NCI-H1092 (cell line): Measurements from ENCODE around the gene PIM3.

Experiments used
- DNase-seq: peaks from one replicate; lab custom pipeline; 2025; lab: John Stamatoyannopoulos, UW

Gene PIM3

DNA sequence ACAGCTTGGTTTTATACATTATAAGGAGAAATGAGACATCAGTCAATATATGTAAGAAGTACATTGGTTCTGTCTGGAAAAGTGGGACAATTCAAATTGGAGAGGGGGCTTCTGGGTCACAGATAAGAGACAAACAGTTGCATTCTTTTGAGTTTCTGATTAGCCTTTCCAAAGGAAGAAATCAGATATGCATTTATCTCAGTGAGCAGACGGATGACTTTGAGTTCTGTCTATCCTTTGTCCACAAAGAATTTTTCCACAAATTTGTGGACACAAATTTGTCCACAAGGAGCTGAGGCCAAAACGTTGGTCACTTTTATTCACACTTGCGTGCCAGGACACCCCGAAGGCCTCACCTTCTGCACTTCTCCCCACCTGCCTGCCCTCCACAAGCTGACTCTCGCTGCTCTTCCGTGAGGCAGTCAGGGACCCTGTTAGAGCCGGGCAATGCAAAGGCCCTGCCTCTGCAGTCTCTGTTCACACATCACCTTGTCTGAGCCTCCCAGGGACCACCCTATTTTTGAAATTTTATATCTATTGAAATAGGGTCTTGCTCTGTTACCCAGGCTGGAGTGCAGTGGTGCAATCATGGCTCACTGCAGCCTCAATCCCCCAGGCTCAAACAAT, 31.4 kb downstream of the PIM3 start:
- no peak for DNase-seq

DNA sequence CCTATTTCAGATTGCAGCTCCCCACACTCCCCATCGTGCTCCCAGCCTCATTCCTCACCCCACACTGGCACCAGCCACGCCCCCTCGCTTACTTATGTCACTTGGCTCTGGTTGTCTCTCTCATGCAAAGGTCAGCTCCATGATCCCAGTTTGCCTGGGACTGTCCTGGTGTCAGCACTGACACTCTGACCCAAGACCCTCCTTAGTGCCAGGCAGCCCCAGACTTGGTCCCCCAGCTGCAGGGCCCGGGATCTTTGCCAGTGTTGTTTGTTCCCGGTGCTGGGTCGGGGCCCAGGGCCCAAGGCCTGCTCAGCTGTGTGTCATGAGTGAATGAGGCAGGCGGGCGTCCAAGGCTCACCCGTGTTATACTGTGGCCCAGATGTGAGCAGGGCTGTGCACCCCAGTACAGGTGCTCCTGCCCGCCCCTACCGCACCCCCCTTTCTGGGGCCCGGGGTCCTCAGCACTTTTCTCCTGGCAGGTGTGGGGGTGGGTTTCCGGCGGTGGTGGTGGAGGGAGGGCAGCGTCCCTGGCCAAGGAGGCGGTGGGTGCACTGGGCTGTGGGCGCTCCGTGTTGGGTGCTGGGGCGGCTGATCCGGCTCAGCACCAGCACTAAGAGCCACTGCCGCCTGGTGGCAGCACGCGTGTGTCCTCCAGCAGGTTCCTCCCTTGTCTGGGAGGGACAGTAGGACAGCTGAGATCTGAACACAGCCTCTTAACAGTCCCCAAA, 32.5 kb downstream of the PIM3 start:
- DNase-seq = peak; percentile 5

DNA sequence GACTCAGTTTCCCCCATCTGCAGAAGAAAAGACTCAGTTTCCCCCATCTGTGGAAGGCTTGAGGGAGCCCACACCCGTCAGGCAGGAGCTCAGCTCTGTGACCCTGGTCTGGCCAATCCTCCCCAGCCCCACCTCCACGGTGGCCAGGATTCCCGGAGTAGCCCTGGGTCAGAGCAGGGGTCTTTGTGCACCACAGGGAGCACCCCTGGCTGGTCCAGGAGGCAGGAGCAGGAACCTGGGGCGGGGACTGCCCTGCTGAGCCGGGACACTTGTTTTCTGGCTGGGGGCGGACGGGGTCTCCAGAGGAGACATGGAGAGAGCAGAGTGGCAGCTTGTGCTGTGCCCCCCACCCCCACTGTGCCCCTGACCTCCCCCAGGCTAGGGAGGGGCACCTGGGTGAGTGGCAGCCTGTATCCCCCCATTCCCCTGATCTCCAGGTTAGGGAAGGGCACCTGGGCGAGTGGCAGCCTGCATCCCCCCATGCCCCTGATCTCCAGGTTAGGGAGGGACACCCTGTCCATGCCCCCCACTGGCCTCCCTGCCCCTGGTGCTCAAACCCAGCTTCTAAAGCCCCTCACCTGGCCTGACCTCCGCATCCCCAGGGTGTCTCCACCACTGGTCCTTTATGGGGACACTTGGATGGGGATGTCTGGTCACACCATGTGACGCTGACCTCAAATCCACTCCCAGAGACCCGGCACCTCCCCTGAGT, 33.2 kb downstream of the PIM3 start:
- no peak for DNase-seq

DNA sequence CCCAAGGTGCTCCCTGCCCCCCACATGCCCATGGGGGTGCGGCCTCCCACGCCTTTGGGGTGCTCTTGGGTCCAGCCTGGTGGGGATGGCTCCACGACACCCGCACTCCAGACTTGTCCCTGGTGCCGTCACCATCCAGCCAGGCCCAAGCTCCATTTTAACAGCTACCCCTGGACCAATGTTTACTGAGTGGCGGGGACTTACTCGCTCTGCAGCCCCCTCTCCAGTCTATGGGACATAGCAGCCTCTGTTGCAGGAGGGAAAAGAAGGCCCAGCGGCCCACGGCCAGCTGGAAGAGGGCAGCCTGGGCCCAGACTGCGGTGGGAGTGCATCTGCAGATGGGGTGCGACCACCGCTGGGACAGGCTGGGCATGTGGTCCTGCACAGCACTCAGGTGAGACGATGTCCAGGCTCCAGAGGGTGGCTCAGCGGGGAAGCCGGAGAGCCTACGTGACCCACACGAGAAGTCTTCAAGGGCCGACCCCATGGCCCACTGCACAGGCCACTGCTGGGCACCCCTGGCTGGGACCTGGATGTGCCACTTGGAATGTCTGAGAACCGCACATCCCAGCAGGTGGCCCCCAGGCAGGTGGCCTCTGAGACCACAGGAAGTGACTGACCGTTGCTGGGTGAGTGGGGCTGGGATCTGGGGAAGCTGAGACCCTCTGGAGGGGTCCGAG, 33.9 kb downstream of the PIM3 start:
- DNase-seq = no peak

DNA sequence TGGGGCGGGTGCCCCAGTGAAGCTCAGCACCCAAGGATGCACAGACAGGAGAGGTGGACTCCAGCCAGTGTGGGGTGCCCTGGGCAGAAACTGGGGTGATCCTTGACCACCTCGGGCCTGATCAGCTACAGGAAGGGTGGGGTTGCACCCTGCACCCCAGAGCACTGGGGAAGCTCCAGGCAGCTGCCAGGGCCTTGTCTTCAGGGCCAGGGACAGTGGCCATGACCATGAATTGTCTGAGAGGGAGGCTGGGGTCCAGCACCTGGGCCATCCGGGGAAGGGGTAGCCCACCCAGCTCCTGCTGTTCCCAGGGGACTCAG, 34.4 kb downstream of the PIM3 start:
- DNase-seq = no peak

DNA sequence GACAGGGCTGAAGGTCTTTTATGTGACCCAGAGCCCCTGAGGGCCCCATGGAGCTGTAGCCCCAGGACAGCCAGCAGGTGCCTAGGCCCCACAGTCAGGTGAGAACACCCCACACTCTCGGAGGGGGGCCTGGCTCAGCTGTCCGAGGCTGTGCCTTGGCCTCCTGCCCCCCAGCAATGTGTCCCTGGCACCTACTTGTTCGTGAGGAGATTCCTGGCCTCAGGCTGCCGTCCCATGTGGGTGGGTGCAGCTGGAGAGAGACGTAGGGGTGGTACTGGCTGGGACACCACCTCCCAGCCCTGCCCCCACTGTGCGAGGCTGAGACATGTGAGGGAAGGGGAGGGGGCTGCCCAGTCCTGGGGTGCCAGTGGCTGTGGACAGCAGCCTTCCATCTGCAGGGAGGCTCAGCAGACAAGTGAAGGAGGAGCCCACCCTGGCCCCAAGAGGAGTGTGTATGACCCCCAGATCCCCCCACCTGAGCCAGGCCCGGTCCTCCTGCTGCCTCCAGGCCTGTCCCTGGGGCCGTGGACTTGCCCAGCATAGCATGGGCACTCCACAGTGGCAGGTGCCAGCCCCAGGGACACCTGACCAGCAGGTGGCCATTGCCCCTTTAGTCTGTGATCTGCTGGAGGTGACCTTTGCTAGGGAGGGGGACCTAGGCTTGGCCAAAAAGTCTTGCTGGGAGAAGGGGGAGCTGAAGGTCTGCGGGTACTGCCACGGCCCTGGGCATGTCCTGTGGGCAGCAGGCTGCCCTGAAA, 35.0 kb downstream of the PIM3 start:
- no peak for DNase-seq

DNA sequence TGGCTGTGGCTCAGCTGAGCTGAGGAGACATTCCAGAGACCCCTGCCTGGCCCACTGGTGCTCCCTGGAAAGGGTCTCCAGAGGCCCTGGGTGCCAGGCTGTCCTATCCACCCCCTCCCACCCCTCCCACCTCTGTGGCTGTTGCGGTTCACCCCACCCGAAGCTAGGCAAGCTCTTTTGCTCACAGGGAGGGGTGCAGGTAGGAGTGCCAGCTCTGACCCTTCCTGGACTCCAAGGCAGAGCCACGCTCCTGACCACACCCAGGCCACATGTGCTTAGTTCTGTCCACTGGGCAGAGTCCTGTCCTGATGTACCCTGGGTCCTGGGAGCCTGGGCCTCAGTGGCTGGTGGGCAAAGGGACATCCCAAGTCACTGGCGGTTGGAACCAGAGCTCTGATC, 35.5 kb downstream of the PIM3 start:
- no peak for DNase-seq

DNA sequence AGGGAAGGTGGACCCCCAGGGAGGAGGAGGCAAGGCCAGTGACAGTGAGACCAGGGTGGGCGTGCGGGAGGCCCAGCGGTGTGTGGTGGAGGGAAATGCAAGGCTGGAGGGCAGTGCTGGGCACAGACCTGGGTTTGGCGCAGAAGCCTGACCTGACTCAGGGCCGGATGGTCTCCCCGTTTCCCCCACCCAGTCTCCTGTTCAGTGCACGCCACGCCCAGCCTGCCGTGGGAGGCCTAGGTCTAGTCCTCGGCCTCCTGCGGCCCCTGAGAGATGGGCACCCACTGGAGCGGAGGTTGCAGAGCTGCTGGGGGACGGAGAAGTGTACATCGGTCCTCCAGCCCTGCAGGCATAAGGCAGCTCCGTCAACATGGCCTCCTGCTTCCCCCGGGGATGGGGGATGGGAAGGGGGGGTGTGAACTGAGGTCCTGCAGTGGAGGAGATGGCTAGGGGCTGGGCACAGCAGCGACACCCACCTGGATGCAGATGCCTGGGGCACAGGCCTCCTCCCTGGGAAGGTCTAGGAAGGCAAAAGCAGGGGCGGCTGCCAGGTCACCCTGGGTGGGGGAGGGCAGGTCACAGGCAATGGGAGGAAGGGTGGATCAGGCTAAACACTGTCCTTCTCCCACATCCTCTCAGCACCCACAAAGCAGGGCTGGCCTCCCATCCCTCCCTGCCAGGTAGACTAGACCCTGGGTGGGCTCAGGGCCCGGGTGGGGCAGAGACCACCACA, 36.1 kb downstream of the PIM3 start:
- no peak for DNase-seq

DNA sequence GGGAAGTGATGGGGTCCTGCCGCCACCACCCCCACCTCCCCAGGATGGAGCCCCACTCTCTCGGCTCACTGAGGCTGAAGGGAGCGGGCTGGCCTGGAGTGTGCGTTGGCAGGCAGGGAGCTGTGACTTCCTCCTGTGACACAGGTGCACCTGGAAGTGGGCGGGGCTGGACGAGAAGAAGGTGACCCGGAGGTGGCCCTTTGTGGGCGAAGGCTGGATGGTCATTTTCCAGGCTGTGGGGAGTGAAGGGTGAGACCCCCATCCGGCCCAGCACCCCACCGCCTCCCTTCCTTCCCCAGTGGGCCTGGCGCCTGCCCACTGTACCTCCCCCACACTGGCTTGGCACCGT, 36.7 kb downstream of the PIM3 start:
- no peak for DNase-seq

DNA sequence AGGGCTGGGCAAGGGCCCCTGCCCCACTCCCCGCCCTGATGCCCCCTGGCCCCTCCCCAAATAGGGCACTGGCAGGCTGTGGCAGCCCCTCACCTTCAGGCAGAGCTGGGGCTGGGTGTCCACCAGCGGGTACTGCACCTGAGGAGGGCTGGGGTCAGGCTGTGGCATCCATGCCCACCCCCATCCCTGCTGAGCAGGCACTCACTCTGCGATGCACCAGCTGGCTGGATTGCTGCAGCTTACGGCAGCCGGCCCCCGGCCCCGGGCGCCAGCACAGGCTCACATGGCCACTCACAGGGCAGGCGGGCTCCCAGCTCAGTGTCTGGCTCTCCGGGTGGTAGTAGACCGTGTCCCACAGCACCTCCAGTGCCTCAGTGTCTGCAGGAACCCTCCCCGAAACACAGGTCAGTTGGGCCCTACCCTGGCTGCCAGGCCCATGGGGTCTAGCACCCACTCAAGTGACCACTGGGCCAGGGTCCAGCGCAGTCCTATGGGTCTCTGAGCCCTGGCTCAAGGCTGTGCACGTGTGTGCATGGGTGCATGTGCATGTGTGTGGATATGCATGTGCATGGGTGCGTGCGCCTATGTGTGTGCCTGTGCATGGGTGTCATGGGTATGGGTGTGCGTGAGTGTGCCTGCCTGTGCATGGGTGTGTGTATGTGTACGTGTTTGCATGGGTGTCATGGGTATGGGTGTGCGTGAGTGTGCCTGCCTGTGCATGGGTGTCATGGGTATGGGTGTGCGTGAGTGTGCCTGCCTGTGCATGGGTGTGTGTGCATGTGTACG, 37.6 kb downstream of the PIM3 start:
- DNase-seq = no peak

DNA sequence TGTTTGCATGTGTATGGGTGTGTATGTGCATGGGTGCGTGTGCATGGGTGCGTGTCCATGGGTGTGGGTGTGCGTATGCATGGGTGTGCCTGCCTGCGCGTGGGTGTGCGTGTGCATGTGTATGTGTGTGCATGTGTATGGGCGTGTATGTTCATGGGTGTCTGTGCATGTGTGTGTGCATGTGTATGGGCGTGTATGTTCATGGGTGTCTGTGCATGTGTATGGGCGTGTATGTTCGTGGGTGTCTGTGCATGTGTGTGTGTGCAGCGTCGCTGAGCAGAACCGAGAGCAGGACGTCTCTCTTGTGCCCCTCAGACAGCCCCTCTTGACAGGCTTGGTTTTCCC, 38.1 kb downstream of the PIM3 start:
- no peak for DNase-seq

DNA sequence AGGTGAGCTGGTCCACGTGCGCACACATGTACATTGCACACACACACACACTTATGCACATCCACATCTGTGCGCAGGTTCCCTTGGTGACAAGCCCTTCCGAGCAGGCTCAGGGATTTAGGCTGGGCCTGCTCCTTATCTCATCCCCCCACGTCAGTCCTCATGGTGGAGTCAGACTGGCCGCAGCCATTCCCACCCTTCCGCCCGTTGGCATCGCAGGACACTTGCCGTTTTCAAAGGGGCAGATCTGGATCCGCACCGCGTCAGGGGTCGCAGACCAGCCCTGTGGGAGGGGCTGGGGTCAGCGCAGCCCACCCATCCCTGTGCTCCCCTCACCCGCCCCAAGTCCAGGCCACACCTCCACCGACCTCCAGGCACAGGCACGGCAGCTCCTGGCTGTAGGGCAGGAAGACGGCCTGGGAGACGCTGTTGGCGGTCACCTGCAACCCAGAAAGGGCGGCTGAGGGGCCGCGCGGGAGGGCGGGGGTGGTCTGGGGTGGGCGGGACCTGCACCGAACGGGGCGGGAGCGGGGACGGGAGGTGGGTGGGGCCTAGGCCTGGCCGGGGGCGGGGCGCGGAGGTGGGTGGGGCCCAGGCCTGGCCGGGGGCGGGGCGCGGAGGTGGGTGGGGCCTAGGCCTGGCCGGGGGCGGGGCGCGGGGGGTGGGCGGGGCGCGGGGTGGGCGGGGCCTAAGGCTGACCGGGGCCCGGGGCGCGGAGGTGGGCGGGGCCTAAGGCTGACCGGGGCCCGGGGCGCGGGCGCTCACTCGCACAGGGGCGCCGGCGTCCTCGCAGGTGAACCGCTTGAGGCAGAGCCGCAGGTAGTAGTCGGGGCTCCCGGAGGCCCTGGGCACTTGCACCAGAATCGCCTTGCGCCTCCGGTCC, 38.7 kb downstream of the PIM3 start:
- no peak for DNase-seq

DNA sequence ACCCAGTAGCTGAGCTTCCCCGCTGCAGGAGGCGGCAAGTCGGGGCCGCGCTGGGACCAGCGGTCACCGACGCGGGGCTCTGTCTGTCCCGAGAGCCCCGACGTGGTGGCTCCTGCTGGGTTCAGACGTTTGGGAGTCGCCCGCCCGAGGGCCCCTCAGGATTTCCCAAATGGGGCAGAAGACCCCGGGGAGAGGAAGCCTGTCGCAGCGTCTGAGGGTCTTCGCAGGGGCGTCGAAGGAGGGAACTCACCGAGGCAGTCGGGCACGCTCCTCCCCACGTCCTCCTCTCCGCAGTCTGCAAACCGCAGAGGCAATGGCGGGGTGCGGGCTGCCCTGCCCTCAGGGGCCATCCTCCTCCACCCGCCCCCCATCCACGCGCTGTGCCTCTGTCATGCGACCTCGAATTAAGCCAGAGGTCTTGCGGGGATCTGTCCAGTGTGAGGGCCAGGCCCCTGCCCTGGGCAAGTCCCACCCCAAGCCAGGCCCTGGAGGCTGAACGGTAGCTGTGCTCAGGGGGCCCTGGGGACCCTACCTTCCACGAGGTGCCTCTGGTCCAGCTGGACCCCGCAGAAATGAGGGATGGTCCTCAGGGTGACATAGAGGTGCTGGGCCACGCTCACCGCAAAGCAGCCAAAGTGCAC, 39.5 kb downstream of the PIM3 start:
- no peak for DNase-seq

DNA sequence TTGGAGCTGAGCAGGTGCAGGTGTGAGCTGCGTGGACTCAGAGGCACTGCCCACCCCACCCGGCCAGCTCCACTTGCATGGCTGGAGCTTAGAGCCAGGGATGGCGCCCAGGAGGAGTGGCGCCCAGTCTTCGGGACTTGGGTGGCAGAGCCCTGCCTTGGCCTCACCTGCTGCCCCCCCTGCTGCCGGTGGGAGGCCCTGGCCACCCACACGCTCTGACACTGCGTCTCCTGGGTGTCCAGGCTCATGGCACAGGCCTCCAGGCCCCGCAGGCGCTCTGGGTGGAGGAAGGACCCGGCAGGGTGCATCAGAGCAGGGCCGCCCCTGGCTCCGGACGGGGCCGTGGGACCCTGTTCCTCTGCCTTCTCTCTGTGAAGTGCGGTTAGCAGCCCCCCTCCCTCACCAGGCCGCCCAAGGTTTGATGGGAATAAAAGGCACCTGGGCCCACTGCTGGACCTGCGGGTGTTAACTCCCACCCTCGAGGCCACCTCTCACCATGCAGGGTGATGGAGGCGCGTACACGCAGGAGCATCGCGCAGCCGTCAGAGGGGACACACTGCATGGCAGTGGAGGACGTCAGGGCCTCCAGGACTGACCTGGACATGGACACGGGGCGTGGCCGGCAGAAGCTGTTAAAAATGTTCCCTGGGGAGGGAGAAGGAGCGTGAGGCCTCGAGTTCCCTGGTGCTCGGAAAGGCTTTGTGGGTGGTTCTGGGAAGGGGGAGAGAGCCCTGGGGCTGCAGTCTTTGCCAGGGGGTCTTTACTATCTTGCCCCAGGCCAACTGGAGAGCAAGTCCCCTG, 40.2 kb downstream of the PIM3 start:
- no peak for DNase-seq

DNA sequence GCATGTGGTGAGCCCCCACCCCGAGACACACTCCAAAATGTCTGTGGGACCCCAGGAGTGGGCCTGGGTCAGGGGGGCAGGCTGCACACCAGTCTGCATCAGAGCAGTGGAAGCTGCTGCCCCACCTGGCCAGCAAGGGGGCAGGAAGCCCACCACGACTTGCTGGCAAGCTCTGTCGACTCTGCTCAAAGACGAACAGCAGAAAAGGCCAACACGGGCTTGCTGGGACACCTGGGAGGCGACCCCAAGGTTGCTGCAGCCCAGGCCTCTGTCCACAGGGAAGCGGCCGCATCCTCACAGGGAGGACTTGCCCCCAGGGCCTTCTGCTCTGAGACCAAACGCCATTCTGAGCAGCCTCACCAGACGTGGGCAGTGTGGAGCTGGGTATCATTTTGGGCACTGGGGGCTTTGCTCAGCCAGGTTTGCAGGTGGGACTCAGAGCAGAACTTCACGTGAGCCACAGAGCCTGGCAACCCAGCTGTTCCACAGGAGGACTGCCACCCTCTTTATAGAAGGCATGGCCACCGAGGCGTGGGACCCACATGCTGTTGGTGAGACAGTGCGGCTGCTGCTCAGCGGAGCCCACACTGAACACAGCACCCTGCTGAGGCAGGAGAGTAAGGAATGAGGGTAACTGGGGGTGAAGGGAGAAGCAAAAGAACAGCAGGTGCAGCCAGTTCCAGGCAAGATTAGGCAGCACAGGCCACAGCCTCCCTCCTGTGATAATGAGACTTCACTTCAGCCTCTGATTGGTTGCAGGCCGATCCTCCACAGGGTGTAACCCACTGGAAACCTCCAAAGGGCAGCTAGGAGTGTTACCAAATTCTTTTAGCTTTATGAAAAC, 41.0 kb downstream of the PIM3 start:
- no peak for DNase-seq

DNA sequence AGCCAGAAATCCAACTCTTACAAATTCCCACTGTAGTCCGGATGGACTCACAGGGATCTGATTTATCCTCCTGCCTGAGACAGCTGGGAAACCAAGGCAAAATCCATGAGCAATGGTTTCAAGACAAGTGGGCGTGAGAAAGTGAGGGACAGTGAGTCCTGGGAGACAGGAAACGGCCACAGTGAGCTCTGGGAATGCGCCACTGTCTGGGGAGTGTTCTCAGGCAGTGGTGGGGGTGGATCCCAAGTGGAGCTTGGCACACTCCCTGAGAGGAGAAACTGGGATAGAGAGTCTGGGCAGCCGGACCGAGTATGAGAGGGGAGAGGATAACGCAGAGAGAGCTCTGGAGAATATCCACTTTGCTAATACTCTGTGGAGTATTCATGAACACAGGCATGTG, 42.2 kb downstream of the PIM3 start:
- DNase-seq = no peak

DNA sequence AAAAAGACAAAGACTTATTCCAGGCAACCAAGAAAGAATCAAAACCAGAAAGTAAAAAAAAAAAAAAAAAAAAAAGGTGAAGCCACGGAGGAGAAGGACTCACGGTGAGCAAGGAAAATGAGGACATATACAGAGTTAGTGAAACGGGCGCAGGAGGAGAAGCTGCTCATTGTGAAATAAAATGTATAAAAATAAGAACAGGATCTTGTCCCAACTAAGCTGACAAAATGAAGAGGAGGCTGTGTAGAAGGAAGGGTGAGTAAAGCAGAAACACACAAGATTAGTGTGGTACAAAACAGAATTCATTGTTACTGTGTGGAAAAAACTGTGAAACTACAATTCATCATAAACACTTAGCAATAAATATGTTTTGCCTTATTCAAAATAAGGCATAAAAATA, 44.3 kb downstream of the PIM3 start:
- no peak for DNase-seq

DNA sequence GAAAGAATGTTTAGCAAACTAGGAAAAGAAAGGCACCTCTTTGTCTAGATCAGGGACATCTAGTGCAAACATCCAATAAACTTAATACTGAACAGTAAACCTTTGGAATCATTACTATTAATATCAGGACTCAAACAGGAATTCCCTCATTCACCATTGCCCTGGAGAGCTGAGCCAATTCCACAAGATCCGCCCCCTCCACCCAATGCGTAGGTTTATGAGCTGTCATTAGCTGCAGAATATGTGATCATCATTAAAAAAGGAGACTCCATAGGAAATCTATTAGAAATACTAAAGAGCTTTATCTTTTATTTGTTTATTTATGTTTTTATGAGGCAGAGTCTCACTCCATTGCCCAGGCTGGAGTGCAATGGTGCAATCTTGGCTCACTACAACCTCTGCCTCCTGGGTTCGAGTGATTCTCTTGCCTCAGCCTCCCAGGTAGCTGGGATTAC, 46.5 kb downstream of the PIM3 start:
- DNase-seq = no peak
